Stimulated activated CD8-positive, alpha-beta memory T cell treated with anti-CD3 and anti-CD28 coated beads, Interleukin-7, amount 100 ng/mL, for 24 hours (primary cell): ENCODE measurements around the gene NFASC.
A peak's percentile ranks its signal among the peaks of the same experiment; 100 is the strongest.

Source experiments
- DNase-seq: peaks from one replicate; pipeline ENCODE4 v3.0.0-alpha.2; 2020; ENCODE audit warnings: low read depth

The NFASC gene

DNA sequence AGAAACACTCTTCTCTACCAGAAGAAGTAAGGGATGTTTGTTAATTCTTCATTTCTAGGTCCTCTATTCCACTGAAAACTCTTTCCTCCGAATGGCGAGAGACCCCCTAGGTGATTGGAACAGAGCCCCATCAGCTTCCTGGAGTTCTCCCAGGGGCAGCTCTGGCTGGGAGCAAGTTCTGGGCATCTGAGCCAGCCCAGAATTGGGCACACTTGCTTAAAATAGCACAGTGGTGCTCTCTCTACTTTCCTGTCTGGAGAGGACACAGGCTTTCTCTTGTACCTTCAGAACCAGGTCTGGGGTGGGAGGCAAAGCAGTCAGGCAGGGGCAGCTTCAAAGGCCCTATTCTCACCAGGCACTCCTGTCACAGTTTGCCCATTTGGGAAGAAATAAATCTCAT is 89.2 kb downstream of the NFASC start:
- DNase-seq: no peak

- DNase-seq: no peak
Measured at GRCh38 chr1:204960306-204961125, 89.9 kb downstream of the NFASC start.

GRCh38 chr1:204961765-204962419 is 91.2 kb downstream of the NFASC start:
- no peak for DNase-seq

GRCh38 chr1:204962742-204963632 is 92.3 kb downstream of the NFASC start:
- no peak for DNase-seq

DNA sequence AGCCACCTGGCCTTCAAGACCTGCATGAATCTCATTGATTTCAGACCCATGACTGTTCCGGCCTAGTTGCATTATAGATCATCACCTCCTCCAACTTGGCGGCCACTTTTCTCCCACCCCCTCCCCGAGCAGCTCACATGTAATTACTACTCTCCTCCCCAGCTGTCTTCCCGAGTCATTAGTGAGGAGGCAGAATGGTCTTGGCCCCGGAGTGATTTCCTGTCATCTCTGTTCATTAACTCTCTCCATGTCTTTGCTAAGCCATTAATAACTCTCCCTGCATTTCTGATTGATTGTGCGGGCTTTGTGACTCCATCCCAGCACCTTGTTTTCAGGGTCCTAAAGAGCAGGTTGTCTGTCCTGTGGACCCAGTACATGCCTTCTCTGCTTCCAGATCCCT is 96.8 kb downstream of the NFASC start:
- no peak for DNase-seq

DNA sequence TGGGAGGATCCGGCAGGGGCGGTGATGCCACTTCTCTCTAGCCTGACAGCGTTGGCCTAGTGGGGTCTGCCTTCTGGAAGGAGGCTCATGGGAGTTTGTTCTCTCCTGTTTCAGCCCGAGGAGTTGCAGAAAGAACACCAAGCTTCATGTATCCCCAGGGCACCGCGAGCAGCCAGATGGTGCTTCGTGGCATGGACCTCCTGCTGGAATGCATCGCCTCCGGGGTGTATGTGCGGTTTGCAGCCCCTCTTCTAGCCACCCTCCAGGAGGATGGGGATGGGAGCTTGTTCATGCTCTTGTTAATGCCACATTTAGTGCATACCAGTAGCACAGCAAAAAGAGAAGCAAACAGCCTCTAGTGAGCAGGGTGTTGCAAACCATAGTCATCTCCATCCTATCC is 97.5 kb downstream of the NFASC start:
- DNase-seq: no peak

DNA sequence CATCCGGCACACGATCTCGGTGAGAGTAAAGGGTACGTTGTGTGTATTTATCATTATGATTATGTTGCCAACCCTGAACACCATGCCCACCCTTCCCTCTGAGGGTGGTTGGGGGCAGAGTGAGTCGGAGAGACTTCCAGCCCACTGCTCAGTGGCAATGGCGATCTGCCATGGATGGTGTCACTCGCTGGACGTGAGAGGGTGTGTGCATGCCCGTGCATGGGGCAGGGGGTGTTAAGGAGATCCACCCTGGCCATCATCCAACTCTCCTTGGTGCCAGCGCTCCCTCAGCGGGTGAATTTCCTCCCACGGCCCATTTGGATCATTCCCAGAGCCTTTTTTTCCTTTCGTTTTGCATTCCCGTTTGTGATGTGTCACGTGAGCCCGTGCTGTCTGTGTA is 98.3 kb downstream of the NFASC start:
- DNase-seq: no peak

DNA sequence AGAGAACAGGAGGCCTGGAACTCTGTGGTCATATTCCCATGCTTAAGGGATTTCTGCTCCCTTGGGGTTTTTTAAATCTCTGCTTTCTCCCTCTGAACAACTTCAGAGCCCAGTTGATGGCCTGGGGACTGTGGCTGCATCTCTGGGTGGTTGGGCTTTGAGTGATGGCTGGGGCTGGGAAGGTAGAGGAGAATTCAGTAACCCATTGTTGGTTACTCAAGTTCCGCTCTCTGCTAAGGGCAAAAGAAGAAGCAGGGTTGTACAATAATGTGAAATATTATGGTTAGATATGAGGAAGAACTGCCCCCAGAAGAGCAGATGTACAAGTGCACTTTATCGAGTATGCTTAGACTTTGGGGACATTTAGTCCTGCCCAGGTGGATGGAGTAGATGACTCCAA is 100.3 kb downstream of the NFASC start:
- no peak for DNase-seq

- no peak for DNase-seq
Measured at GRCh38 chr1:204971517-204972336, 101.1 kb downstream of the NFASC start.

DNA sequence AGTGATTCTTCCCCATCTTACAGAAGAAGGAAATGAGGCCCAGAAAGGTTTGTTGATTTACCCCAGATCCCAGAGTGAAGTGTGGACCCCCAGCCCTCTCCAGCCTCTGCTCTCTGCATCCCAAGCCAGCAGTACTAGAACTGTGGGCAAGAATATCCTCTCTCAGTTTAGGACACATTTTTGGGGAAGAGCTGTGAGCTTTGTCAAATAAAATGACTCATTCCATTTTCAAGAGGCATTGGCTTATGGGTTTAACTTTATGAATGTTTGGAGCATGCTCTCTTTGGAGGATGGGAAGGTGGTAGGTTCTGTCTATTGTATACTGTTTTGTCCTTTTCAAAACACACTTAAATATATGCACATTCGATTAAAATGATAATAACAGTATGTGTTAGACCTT is 101.8 kb downstream of the NFASC start:
- no peak for DNase-seq

DNA sequence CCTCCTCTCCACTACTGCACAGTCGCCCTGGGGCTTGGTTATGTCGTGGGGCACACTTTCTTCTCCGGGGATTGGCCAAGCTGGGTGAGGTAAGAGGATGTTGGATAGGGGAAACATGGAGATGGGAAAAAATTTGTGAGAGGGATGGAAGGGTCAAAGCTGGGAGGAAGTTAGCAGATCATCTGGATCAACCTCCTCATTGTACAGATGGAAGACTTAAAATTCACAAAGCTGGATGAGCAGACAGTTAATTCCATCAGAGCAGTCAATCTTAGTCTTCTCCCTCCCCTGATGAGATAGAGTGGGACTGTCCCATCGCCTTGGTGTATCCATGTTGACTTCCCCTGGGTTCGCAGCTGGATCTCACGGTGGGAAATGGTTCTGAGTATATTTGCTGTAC is 102.8 kb downstream of the NFASC start:
- no peak for DNase-seq

GRCh38 chr1:204974327-204974726 is 103.7 kb downstream of the NFASC start:
- no peak for DNase-seq

DNA sequence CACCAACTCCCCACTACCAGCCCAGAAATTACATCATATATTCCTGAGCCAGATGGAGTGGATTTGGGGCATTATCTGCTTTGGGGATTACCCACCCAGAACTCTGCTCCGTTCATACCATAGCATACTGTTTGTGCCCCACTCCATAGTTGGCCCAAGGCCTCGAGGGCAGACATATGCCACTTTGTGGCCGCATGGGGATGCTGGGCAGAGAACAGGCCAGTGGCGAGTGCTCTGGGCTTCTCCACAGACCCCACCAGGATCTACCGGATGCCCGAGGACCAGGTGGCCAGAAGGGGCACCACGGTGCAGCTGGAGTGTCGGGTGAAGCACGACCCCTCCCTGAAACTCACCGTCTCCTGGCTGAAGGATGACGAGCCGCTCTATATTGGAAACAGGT is 104.4 kb downstream of the NFASC start:
- DNase-seq: no peak

DNA sequence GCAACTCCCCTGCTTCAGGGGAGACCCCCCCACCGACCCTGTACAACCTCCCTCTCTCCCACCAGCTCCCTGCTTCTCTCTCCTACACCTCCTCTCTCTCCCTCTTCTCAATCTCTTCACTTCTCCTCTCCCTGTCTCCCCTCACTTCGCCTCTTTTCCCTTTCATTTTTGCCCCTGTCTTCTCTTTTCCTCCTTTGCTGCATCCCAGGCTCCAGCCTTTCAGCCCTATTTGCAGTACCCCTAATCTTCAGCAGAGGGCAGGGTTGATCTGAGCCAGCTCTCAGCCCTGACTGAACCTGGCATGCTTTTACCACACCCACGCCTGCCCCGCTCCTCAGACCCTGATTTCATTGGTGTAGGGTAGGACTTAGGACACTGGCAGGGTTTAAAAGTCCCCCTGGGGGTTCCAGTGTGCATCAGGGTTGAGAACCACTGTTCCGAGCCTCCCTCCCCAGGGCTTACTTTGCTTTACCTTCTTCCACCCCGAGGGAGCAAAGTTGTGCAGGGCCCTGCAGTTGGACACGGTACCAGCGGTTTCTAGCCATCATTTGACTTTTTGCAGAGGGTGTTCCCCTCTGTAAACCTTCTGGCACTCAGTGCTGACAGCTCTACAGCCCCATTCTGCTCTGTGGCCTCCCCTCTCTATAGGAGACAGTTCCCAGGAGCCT is 105.0 kb downstream of the NFASC start:
- peak; percentile 4 for DNase-seq

GRCh38 chr1:204976646-204977045 is 106.0 kb downstream of the NFASC start:
- no peak for DNase-seq

GRCh38 chr1:204977318-204977717 is 106.7 kb downstream of the NFASC start:
- DNase-seq: no peak

DNA sequence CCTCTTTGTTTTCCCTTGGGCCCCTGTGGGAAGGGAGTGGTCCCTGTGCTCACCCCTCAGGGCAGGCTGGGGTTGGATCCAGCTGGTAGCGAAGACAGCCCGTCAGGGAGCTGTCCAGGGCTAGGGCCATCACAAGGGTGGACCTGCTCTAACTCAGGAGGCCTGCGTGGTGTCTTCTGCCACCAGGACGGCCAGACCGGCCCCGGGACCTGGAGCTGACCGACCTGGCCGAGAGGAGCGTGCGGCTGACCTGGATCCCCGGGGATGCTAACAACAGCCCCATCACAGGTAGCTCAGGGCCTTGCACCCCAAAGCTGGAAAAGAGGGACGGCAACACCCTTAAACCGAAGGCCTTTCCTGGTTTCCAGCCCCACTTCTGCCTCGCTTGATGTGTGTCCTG is 108.1 kb downstream of the NFASC start:
- DNase-seq: no peak

- DNase-seq: no peak
Measured at GRCh38 chr1:204979306-204979705, 108.6 kb downstream of the NFASC start.

- DNase-seq: no peak
Measured at GRCh38 chr1:204979891-204980649, 109.4 kb downstream of the NFASC start.

GRCh38 chr1:204980840-204981405 is 110.3 kb downstream of the NFASC start:
- no peak for DNase-seq
